Measurements from ENCODE around the gene GGPS1. TPM values are rescaled to one million over a fixed set of nuclear protein-coding genes. Genes with fewer than 3 reads are reported as not detected.
"Not testable (repeated sequence)": the region's sequence is repeated elsewhere in the genome, so short reads cannot be mapped to it uniquely, and the experiment has no call there.

The GGPS1 gene
- total RNA-seq, 1 donor from 2014 or later = 31.4 TPM

GRCh38 chr1:235299169-235299858 lies 29.1 kb upstream of the GGPS1 start:
- DNase-seq (no peak), ATAC-seq (ENCODE audit: poor library complexity) (no peak)
- intact Hi-C loops (cut with DNase I) = no loop called here

DNA sequence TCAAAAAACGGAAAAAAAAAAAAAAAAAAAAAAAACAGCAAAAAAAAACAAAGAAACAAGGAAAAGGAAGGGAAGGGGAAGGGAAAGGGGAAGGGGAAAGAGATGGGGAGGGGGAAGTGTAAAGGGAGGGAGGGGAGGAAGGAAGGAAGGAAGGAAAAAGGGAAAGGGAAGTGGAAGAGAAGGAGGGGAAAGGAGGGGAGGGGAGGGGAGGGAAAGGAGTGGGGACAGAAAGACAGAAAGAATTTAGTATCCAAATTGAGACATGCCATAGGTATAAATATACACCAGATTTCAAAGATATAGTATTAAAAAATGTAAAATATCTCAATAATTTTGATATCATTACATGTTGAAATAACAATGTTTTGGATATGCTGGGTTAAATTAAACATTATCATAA lies 26.2 kb upstream of the GGPS1 start:
- ATAC-seq (ENCODE audit: poor library complexity) = no peak
- intact Hi-C loops (cut with DNase I) = no loop called here
- DNase-seq = no peak

- intact Hi-C loops (cut with DNase I) = no loop called here
- ATAC-seq (ENCODE audit: poor library complexity) (peak; percentile 61), DNase-seq (no peak)
These were observed 23.6 kb upstream of the GGPS1 start for GRCh38 chr1:235304549-235305451.

DNA sequence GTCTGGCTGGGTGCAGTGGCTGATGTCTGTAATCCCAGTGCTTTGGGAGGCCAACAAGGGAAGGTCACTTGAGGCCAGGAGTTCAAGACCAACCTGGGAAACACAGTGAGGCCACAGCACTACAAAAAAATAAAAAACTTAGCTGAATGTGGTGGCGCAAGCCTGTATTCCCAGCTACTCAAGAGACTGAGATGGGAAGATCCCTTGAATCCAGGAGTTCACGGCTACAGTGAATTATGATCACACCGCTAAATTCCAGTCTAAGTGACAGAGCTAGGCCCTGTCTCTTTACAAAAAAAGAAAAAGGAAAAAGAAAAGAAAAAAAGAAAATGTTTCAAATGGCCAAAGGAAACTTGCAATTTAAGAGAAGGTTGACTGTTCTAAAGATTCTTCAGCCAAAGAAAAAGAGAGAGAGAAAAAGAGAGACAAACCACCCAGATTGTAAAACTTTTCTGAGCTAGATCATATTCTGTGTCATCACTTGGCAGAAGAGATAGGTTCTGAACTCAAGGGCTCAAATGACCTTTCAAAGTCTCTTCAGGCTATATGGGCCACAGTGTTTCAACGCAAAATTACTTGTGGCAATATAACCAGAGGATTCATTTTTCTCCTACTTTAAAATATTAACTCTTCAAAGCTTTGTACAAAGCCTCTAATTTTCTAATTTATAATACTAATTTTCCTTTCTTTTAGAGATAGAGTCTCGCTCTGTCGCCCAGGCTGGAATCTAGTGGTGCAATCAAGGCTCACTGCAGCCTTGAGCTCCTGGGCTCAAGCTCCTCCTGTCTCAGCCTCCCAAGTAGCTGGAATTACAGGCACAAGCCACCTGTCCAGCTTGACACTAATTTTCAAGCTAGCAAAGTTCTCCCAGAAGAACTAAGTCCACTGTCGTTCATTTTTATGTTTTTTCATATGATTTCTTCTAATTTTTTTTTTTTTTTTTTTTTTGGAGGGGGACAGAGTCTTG lies 20.9 kb upstream of the GGPS1 start:
- ATAC-seq (ENCODE audit: poor library complexity) (peak; percentile 39), DNase-seq (no peak)
- intact Hi-C loops (cut with DNase I) = no loop called here

DNA sequence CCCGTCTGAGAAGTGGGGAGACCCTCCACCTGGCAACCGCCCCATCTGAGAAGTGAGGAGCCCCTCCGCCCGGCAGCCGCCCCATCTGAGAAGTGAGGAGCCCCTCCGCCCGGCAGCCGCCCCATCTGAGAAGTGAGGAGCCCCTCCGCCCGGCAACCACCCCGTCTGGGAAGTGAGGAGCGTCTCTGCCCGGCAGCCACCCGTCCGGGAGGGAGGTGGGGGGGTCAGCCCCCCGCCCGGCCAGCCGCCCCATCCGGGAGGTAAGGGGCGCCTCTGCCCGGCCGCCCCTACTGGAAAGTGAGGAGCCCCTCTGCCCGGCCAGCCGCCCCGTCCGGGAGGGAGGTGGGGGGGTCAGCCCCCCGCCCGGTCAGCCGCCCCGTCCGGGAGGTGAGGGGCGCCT lies 19.2 kb upstream of the GGPS1 start:
- ATAC-seq (ENCODE audit: poor library complexity); intact Hi-C loops (cut with DNase I); DNase-seq: not testable (repeated sequence)

DNA sequence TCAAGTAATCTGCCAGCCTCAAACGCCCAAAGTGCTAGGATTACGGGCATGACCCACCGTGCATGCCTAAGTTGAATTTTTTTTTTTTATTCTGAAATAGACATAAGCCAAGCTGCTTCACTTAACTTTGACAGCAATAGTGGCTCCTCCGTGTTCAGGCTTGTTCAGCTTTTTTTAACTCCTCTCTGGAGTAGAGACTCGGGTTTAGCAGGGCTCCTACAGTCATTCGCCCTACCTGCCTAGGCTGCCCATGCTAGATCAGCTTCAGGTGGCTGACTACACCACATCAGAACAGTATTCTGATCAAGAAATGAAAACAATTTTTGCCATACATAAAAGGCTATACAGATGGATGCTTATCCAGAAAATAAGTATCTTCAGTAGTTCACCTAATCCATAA lies 15.1 kb upstream of the GGPS1 start:
- DNase-seq (no peak), ATAC-seq (ENCODE audit: poor library complexity) (no peak)
- intact Hi-C loops (cut with DNase I) = no loop called here

GRCh38 chr1:235313931-235314678 lies 14.3 kb upstream of the GGPS1 start:
- no peak for DNase-seq
- no peak for ATAC-seq (ENCODE audit: poor library complexity)
- intact Hi-C loops (cut with DNase I) = no loop called here

GRCh38 chr1:235315173-235315572 lies 13.2 kb upstream of the GGPS1 start:
- intact Hi-C loops (cut with DNase I) = no loop called here
- DNase-seq (no peak), ATAC-seq (ENCODE audit: poor library complexity) (no peak)

- intact Hi-C loops (cut with DNase I) = no loop called here
- DNase-seq (no peak), ATAC-seq (ENCODE audit: poor library complexity) (no peak)
These were observed 12.6 kb upstream of the GGPS1 start for GRCh38 chr1:235315735-235316134.

- ATAC-seq (ENCODE audit: poor library complexity) (no peak), DNase-seq (no peak)
- intact Hi-C loops (cut with DNase I) = no loop called here
These were observed 11.2 kb upstream of the GGPS1 start for GRCh38 chr1:235317168-235317567.

GRCh38 chr1:235319255-235319654 lies 9.1 kb upstream of the GGPS1 start:
- intact Hi-C loops (cut with DNase I) = no loop called here
- DNase-seq (no peak), ATAC-seq (ENCODE audit: poor library complexity) (no peak)

- no peak for DNase-seq
- intact Hi-C loops (cut with DNase I) = no loop called here
- no peak for ATAC-seq (ENCODE audit: poor library complexity)
These were observed 7.7 kb upstream of the GGPS1 start for GRCh38 chr1:235320521-235321179.

DNA sequence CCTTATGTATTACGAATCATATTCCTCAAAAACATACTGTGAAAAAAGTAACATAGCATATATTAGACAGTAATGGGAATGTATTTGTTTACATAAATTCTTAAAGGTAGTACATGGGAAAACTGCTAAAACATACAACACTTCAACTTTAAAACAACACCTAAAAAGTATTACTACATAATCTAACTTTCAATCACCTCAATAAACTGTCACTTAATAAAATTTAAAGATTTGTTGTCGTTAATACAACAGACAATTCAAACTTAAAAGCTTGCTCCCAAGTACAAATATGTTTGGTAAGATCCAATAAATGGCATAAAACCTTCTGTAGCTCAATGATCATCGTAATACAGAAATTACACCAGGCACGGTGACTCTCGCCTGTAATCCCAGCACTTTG lies 4.1 kb upstream of the GGPS1 start:
- DNase-seq = no peak
- intact Hi-C loops (cut with DNase I) = no loop called here
- ATAC-seq (ENCODE audit: poor library complexity) = no peak

GRCh38 chr1:235325139-235325538 lies 3.2 kb upstream of the GGPS1 start:
- intact Hi-C loops (cut with DNase I) = loop anchor here (5.0 kb wide), 1 partner anchor 92 kb away; no protein-coding TSS in a partner anchor
- no peak for DNase-seq
- ATAC-seq (ENCODE audit: poor library complexity) = no peak

GRCh38 chr1:235325854-235326253 lies 2.5 kb upstream of the GGPS1 start:
- intact Hi-C loops (cut with DNase I) = loop anchor here (5.0 kb wide), 1 partner anchor 91 kb away; no protein-coding TSS in a partner anchor
- DNase-seq (no peak), ATAC-seq (ENCODE audit: poor library complexity) (no peak)

DNA sequence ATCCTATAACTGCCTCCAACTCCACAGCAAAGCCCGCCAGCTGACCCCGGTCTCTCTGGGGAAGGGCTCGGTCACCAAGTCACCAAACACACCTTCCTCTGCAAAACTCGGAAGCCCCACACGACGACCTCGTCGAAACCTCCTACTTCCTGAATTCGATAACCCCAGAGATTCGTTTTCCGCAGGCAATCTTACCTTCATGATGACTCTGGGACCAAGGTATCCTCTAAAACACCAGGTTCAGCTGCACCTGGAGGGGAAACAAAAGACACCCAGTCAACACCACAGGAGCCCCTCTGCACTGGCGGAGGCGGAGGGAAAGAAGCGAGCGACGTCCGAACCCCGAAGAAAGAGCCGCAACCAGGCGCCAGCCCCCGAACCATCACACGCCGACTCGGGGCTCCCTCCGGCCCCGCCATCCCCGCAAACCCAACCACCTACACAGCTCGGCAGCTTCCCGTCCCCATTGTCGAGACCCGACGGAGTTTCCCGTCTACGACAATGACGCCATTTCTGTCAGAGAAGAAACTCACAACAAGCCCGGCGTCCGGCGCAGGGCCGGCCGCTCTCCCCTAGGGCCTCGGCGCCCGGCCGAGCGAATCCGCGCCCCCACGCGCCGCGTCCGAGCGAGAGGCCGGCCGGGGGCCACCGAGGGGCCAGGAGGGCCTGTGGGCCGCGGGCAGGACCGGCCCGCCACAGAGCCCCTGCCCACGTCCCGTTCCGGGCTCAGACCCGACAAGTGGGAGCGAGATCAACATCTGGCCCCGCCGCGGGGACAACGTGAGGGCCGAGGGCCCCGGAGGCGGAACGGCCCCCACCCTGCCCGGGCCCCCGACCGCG lies 1.4 kb upstream of the GGPS1 start:
- DNase-seq (peak; percentile 61), ATAC-seq (ENCODE audit: poor library complexity) (peak; percentile 16)
- intact Hi-C loops (cut with DNase I) = loop anchor here (5.0 kb wide), 1 partner anchor 90 kb away; no protein-coding TSS in a partner anchor
